AG08396 (cell line): ENCODE measurements around the gene ACCS.

Experiments used
- DNase-seq: peaks from one replicate; pipeline ENCODE4 v3.0.0; 2012; ENCODE audit warnings: low spot score, mixed read lengths

ACCS gene

GRCh38 chr11:44065841-44066731 is at the start of gene ACCS:
Gene ACCS (plus strand): TSS chr11:44066270. CDS start chr11:44067628, 1,358 bp downstream.
- peak; percentile 93 for DNase-seq

- no peak for DNase-seq
Measured at GRCh38 chr11:44016546-44017442, 49.3 kb upstream of the ACCS start.

GRCh38 chr11:44017443-44018126 is 48.5 kb upstream of the ACCS start:
- DNase-seq, result no peak

- DNase-seq, result no peak
Measured at GRCh38 chr11:44018127-44018521, 47.9 kb upstream of the ACCS start.

GRCh38 chr11:44018829-44019228 is 47.2 kb upstream of the ACCS start:
- no peak for DNase-seq

- no peak for DNase-seq
Measured at GRCh38 chr11:44024977-44025376, 41.1 kb upstream of the ACCS start.

- DNase-seq, result no peak
Measured at GRCh38 chr11:44025727-44026126, 40.3 kb upstream of the ACCS start.

- DNase-seq, result no peak
Measured at GRCh38 chr11:44028401-44028800, 37.7 kb upstream of the ACCS start.

GRCh38 chr11:44028816-44029506 is 37.1 kb upstream of the ACCS start:
- no peak for DNase-seq

- no peak for DNase-seq
Measured at GRCh38 chr11:44029507-44029845, 36.6 kb upstream of the ACCS start.

- DNase-seq, result no peak
Measured at GRCh38 chr11:44029977-44030911, 35.8 kb upstream of the ACCS start.

GRCh38 chr11:44030996-44031395 is 35.1 kb upstream of the ACCS start:
- DNase-seq, result no peak

GRCh38 chr11:44031549-44031948 is 34.5 kb upstream of the ACCS start:
- no peak for DNase-seq

- peak; percentile 44 for DNase-seq
Measured at GRCh38 chr11:44032299-44033085, 33.6 kb upstream of the ACCS start.

- DNase-seq, result no peak
Measured at GRCh38 chr11:44033411-44033850, 32.6 kb upstream of the ACCS start.

GRCh38 chr11:44033856-44034255 is 32.2 kb upstream of the ACCS start:
- no peak for DNase-seq

GRCh38 chr11:44034639-44035038 is 31.4 kb upstream of the ACCS start:
- DNase-seq, result no peak

GRCh38 chr11:44036811-44037657 is 29.0 kb upstream of the ACCS start:
- peak; percentile 79 for DNase-seq

GRCh38 chr11:44037658-44037998 is 28.4 kb upstream of the ACCS start:
- DNase-seq, result no peak
